ENCODE results near the gene SLC7A6.

DNA sequence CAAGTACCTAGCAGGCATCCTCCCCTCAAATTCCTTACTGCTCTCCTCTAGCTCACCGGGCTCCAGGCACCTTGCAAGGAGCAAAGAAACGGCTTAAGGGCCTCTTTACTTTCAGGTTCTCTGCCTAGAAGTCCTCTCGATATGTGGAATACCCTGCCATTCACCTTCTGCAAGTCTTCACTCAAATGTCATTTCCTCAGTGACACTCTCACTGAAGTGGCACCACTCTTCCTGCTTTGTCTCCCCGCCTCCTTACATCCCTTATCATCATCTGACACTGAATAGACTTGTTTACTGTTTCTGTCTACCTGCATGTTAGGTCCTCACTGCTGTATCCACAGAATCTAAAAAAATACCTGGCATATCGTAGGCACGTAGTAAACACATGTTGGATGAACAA, 45.5 kb downstream of the SLC7A6 start:
- no peak for TF ChIP-seq POLR2A (IDR thresholded peaks at IDR 0.05)
- TF ChIP-seq, protein P1, sequence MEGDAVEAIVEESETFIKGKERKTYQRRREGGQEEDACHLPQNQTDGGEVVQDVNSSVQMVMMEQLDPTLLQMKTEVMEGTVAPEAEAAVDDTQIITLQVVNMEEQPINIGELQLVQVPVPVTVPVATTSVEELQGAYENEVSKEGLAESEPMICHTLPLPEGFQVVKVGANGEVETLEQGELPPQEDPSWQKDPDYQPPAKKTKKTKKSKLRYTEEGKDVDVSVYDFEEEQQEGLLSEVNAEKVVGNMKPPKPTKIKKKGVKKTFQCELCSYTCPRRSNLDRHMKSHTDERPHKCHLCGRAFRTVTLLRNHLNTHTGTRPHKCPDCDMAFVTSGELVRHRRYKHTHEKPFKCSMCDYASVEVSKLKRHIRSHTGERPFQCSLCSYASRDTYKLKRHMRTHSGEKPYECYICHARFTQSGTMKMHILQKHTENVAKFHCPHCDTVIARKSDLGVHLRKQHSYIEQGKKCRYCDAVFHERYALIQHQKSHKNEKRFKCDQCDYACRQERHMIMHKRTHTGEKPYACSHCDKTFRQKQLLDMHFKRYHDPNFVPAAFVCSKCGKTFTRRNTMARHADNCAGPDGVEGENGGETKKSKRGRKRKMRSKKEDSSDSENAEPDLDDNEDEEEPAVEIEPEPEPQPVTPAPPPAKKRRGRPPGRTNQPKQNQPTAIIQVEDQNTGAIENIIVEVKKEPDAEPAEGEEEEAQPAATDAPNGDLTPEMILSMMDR (IDR thresholded peaks at IDR 0.05) = no peak

Data from right lobe of liver (tissue), 4 donors.